HG03066 (cell line): ENCODE data around the gene KLK3.
"Not testable (repeated sequence)": the region's sequence is repeated elsewhere in the genome, so short reads cannot be mapped to it uniquely, and the experiment has no call there.

Experiments used
- ATAC-seq: cut with Tn5 transposase; IDR thresholded peaks from one replicate; pipeline ENCODE4 v1.9.1; 2021; ENCODE audit warnings: low read depth; ENCODE audit not compliant: unreplicated experiment

KLK3 gene

GRCh38 chr19:50854636-50855410 is at the start of gene KLK3:
Gene KLK3 (plus strand): TSS chr19:50854915. CDS start chr19:50854956, 41 bp downstream.
- ATAC-seq = no peak

GRCh38 chr19:50808856-50809255 is 45.9 kb upstream of the KLK3 start:
- ATAC-seq = no peak

GRCh38 chr19:50811622-50812238 is 43.0 kb upstream of the KLK3 start:
- ATAC-seq = not testable (repeated sequence)

- ATAC-seq = no peak
Measured at GRCh38 chr19:50812474-50812873, 42.2 kb upstream of the KLK3 start.

- no peak for ATAC-seq
Measured at GRCh38 chr19:50814883-50815282, 39.8 kb upstream of the KLK3 start.

GRCh38 chr19:50815439-50815838 is 39.3 kb upstream of the KLK3 start:
- ATAC-seq = no peak

- peak; percentile 60 for ATAC-seq
Measured at GRCh38 chr19:50817941-50818858, 36.5 kb upstream of the KLK3 start.

- ATAC-seq = no peak
Measured at GRCh38 chr19:50818859-50819472, 35.7 kb upstream of the KLK3 start.

- no peak for ATAC-seq
Measured at GRCh38 chr19:50819636-50820035, 35.1 kb upstream of the KLK3 start.

GRCh38 chr19:50820086-50820485 is 34.6 kb upstream of the KLK3 start:
- no peak for ATAC-seq

GRCh38 chr19:50820549-50821247 is 34.0 kb upstream of the KLK3 start:
- no peak for ATAC-seq

GRCh38 chr19:50821248-50821612 is 33.5 kb upstream of the KLK3 start:
- no peak for ATAC-seq

GRCh38 chr19:50821622-50822021 is 33.1 kb upstream of the KLK3 start:
- ATAC-seq = no peak

GRCh38 chr19:50822661-50823208 is 32.0 kb upstream of the KLK3 start:
- ATAC-seq = no peak

GRCh38 chr19:50823389-50824042 is 31.2 kb upstream of the KLK3 start, which contains the start of gene KLK1:
Gene KLK1 (minus strand): TSS chr19:50823787. CDS start chr19:50823748, 39 bp downstream.
- no peak for ATAC-seq

GRCh38 chr19:50826492-50827240 is 28.0 kb upstream of the KLK3 start:
- ATAC-seq = no peak

GRCh38 chr19:50827476-50827875 is 27.2 kb upstream of the KLK3 start:
- ATAC-seq = no peak

- ATAC-seq = no peak
Measured at GRCh38 chr19:50829801-50830200, 24.9 kb upstream of the KLK3 start.
